Spinal cord (tissue), 10 donors: Measurements from ENCODE around the gene OR51A7. TPM values are rescaled to one million over a fixed set of nuclear protein-coding genes. Genes with fewer than 3 reads are reported as not detected.
"Not testable (repeated sequence)": the region's sequence is repeated elsewhere in the genome, so short reads cannot be mapped to it uniquely, and the experiment has no call there.

Experiments used
- DNase-seq, 6 donors: peaks; one replicate each; pipeline versions ENCODE4 v3.0.0 to v3.0.0-alpha.2; 2013 to 2015; ENCODE audit warnings: low spot score in 6 of 6, low read depth in 4 of 6
- H3K27ac ChIP-seq: one replicate; pipeline ENCODE4 v1.5.1; 2013; ENCODE audit warnings: low read depth, low read length, control low read depth
- H3K27me3 ChIP-seq: one replicate; pipeline ENCODE4 v1.6.1; 2013; ENCODE audit warnings: low read length; ENCODE audit not compliant: control insufficient read depth, insufficient read depth
- H3K36me3 ChIP-seq: one replicate; pipeline ENCODE4 v1.6.1; 2013; ENCODE audit warnings: low read length; ENCODE audit not compliant: control insufficient read depth, insufficient read depth
- H3K4me1 ChIP-seq: one replicate; pipeline ENCODE4 v1.6.1; 2013; ENCODE audit warnings: low read length; ENCODE audit not compliant: control insufficient read depth, insufficient read depth
- H3K4me3 ChIP-seq: one replicate; pipeline ENCODE4 v1.5.1; 2013; ENCODE audit warnings: low read depth, low read length, control low read depth
- H3K9me3 ChIP-seq: one replicate; pipeline ENCODE4 v1.6.1; 2013; ENCODE audit warnings: low read length; ENCODE audit not compliant: control insufficient read depth, insufficient read depth
- WGBS: methylation state at CpG from one replicate; pipeline ENCODE4 v1.1.5; 2013; ENCODE audit warnings: missing lambda C conversion rate; ENCODE audit not compliant: insufficient coverage; 5-methylcytosine and 5-hydroxymethylcytosine counted together
- long read RNA-seq, 4 donors: transcript quantifications; one replicate each; lab custom pipeline, GENCODE V29; 2026
- polyA plus RNA-seq, 2 donors: library from polyadenylated mRNA; unstranded; fragments of 120-200 nt; gene quantifications; one replicate each; pipeline ENCODE4 v1.2.1, GENCODE V29; 2013; ENCODE audit not compliant: insufficient read length in 2 of 2
- total RNA-seq, 2 donors: library from RNA; depleted of rRNA in 1 of 2; stranded (reverse); fragments of 120-200 nt in 1 of 2; fragments of >200 nt in 1 of 2; gene quantifications; one replicate each; pipeline versions ENCODE4 v1.2.3 to v1.2.4, GENCODE V29; 2013 to 2014
- donor health status: healthy.

The OR51A7 gene
- not detected for total RNA-seq
- polyA plus RNA-seq = not detected
- long read RNA-seq, donor 1 = 0 reads
- long read RNA-seq, donor 2 = 0 reads
- long read RNA-seq, donor 3 = 0 reads
- long read RNA-seq, donor 4 = 0 reads

- no peaks in the 10 kb centered on the region for H3K27me3 ChIP-seq
- DNase-seq = no peak
- H3K4me3 ChIP-seq = no peak within 1 kb of the TSS
- H3K4me1 ChIP-seq = no peaks in the 10 kb centered on the region
- H3K27ac ChIP-seq = no peak within 1 kb of the TSS
- H3K9me3 ChIP-seq = no peaks in the 10 kb centered on the region
- H3K36me3 ChIP-seq = no peaks in the 10 kb centered on the region
These were observed at the start of gene OR51A7 for GRCh38 chr11:4903484-4903883. Gene OR51A7, plus strand, starts transcription at chr11:4903783. Its CDS starts 3,587 bp downstream, at chr11:4907370.

GRCh38 chr11:4854286-4854685, 49.3 kb upstream of the OR51A7 start:
- 93% methylated on average over 6 of the region's 7 CpGs for WGBS
- not testable (repeated sequence) for H3K4me1 ChIP-seq, DNase-seq, H3K27me3 ChIP-seq, H3K27ac ChIP-seq, H3K36me3 ChIP-seq, H3K4me3 ChIP-seq, H3K9me3 ChIP-seq

GRCh38 chr11:4862447-4863236, 40.9 kb upstream of the OR51A7 start:
- no peak overlapping the region for H3K27ac ChIP-seq
- no peak overlapping the region for H3K4me3 ChIP-seq
- H3K9me3 ChIP-seq = no peaks in the 10 kb centered on the region
- no peaks in the 10 kb centered on the region for H3K36me3 ChIP-seq
- no peak for DNase-seq
- H3K4me1 ChIP-seq = no peaks in the 10 kb centered on the region
- no peaks in the 10 kb centered on the region for H3K27me3 ChIP-seq

- no peaks in the 10 kb centered on the region for H3K9me3 ChIP-seq
- DNase-seq = no peak
- H3K36me3 ChIP-seq = no peaks in the 10 kb centered on the region
- H3K4me3 ChIP-seq = no peak overlapping the region
- no peaks in the 10 kb centered on the region for H3K4me1 ChIP-seq
- H3K27ac ChIP-seq = no peak overlapping the region
- no peaks in the 10 kb centered on the region for H3K27me3 ChIP-seq
- WGBS = 76% methylated on average over 2 of the region's 4 CpGs
These were observed 39.7 kb upstream of the OR51A7 start for GRCh38 chr11:4863876-4864275.

GRCh38 chr11:4865855-4866254, 37.7 kb upstream of the OR51A7 start:
- Histone ChIP-seq H3K4me3 (no peak overlapping the region), H3K9me3 (no peaks in the 10 kb centered on the region), H3K4me1 (no peaks in the 10 kb centered on the region), H3K27me3 (no peaks in the 10 kb centered on the region), H3K36me3 (no peaks in the 10 kb centered on the region), H3K27ac (no peak overlapping the region)
- DNase-seq = no peak
- no CpG with 5 or more reads among the region's 1 CpG for WGBS

- 91% methylated on average over 3 of the region's 4 CpGs for WGBS
- no peak for DNase-seq
- Histone ChIP-seq H3K4me1 (no peaks in the 10 kb centered on the region), H3K27me3 (no peaks in the 10 kb centered on the region), H3K27ac (no peak overlapping the region), H3K4me3 (no peak overlapping the region), H3K36me3 (no peaks in the 10 kb centered on the region), H3K9me3 (no peaks in the 10 kb centered on the region)
These were observed 22.4 kb upstream of the OR51A7 start for GRCh38 chr11:4881188-4881587.

- peak in 1 of 6 donors; percentile 2 for DNase-seq
- Histone ChIP-seq H3K4me3 (no peak within 1 kb of the TSS), H3K36me3 (no peaks in the 10 kb centered on the region), H3K27me3 (no peaks in the 10 kb centered on the region), H3K27ac (no peak within 1 kb of the TSS), H3K9me3 (no peaks in the 10 kb centered on the region), H3K4me1 (no peaks in the 10 kb centered on the region)
- 60% methylated on average over 8 of the region's 8 CpGs for WGBS
These were observed 21.6 kb upstream of the OR51A7 start, which contains the start of gene OR51T1 for GRCh38 chr11:4881860-4882500. Gene OR51T1, plus strand, starts transcription at chr11:4881900. Its CDS starts 0 bp downstream, at chr11:4881900.

- H3K4me1 ChIP-seq = no peaks in the 10 kb centered on the region
- no peaks in the 10 kb centered on the region for H3K36me3 ChIP-seq
- no peaks in the 10 kb centered on the region for H3K9me3 ChIP-seq
- WGBS = 97% methylated on average over 3 of the region's 5 CpGs
- H3K27me3 ChIP-seq = no peaks in the 10 kb centered on the region
- H3K4me3 ChIP-seq = no peak overlapping the region
- DNase-seq = no peak
- H3K27ac ChIP-seq = no peak overlapping the region
These were observed 21.0 kb upstream of the OR51A7 start for GRCh38 chr11:4882543-4882942.

GRCh38 chr11:4884361-4884760, 19.2 kb upstream of the OR51A7 start:
- Histone ChIP-seq H3K4me3 (no peak overlapping the region), H3K36me3 (no peaks in the 10 kb centered on the region), H3K9me3 (no peaks in the 10 kb centered on the region), H3K4me1 (no peaks in the 10 kb centered on the region), H3K27ac (no peak overlapping the region), H3K27me3 (no peaks in the 10 kb centered on the region)
- 17% methylated on average over 2 of the region's 3 CpGs for WGBS
- peak in 1 of 6 donors; percentile 7 for DNase-seq

- Histone ChIP-seq H3K4me3 (no peak overlapping the region), H3K9me3 (no peaks in the 10 kb centered on the region), H3K4me1 (no peaks in the 10 kb centered on the region), H3K27ac (no peak overlapping the region), H3K27me3 (no peaks in the 10 kb centered on the region), H3K36me3 (no peaks in the 10 kb centered on the region)
- WGBS = no CpG with 5 or more reads among the region's 3 CpGs
- DNase-seq = no peak
These were observed 17.4 kb upstream of the OR51A7 start for GRCh38 chr11:4886186-4886585.
